GM19455 (cell line): ENCODE data around the gene SLC22A1.
"Not testable (repeated sequence)": the region's sequence is repeated elsewhere in the genome, so short reads cannot be mapped to it uniquely, and the experiment has no call there.

ENCODE experiments used
- ATAC-seq: cut with Tn5 transposase; IDR thresholded peaks from one replicate; pipeline ENCODE4 v1.9.1; 2021; ENCODE audit not compliant: unreplicated experiment

SLC22A1 gene

GRCh38 chr6:160093061-160093460, 28.6 kb upstream of the SLC22A1 start:
- ATAC-seq: no peak

DNA sequence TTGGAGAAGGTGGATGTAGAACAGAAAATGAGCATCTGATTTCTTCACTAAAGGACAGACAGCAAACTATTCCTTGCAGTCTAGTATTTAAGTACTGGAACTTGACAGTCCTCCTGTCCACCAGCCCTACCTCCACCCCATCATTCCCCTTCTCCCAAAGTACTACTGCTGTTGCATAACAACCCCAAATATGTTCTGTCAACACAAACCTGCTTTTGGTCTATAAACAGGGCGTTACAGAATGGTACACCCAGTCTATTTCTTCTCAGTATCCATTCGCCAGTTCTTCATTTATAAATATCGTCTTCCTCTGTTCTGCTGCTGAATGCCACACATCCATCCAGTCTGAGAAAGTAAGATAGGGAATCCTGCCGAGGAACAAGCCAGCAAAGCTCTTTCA, 27.7 kb upstream of the SLC22A1 start:
- ATAC-seq: no peak

- ATAC-seq: no peak
Observed at GRCh38 chr6:160095146-160095845, 26.3 kb upstream of the SLC22A1 start.

- ATAC-seq: no peak
Observed at GRCh38 chr6:160101277-160102205, 20.1 kb upstream of the SLC22A1 start.

DNA sequence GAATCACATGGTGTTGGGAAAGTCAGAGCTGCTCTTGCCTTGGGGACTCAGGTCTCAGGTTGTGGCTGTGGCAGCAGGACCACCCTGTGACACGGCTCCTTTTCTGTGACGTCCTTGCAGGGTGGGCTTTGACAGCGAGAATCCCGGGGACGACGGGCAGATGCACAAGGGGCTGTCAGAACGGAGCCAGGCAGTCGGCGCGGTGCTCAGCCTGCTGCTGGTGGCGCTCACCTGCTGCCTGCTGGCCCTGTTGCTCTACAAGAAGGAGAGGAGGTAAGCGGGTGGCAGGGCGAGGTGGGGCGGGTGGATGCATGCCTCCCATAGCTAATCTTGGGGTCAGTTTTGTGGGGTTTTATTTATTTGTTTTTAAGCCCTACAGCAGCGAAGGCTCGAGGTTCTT, 19.2 kb upstream of the SLC22A1 start:
- no peak for ATAC-seq

DNA sequence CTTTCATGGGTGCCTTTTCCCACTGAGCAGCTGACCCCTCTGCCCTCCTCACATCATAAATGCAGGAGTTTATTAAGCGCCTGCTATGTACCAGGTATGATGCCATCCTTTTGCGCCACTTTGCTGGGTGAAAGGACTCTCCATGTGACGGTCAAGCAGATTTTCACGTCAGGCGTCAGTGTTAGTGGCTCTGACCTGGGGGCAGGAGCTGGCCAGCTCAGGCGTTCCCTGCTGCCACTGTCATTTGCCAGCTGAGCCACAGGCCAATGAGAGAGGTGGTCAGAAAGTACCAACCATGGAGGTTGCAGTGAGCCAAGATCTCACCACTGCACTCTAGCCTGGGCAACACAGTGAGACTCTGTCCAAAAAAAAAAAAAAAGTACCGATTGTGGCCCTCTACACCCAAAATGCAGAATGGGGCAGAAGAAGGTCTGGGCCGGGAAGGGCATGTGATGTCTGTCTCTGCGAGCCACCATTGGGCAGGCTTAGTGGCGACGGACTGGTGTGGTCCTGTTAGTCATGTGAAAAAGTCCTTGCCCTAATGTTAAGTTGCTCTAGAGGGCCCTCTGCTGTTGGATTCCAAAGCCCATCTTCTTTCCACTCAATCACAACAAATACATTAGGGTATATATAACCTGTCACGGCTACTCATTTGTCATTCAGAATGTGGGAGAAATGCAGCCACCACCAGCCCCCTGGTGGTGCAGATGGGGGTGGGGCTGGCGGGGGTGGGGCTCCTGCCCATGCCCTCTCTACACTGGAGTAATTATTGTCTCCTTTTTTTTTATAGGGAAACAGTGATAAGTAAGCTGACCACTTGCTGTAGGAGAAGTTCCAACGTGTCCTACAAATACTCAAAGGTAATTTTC, 18.4 kb upstream of the SLC22A1 start:
- no peak for ATAC-seq

DNA sequence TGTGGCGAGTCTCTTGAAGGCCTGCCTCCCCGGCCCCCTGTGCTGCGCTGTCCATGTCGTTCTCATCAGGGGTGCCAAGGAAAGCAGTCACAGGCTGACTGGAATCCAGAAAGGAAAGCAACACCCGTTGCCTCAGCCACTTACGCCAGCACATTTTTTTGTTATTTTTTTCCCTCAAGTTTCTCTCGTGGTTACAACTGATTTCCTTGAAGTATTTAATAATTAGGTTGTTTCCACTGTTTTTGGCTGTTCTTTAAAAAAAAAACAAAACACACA, 17.9 kb upstream of the SLC22A1 start:
- ATAC-seq: no peak

DNA sequence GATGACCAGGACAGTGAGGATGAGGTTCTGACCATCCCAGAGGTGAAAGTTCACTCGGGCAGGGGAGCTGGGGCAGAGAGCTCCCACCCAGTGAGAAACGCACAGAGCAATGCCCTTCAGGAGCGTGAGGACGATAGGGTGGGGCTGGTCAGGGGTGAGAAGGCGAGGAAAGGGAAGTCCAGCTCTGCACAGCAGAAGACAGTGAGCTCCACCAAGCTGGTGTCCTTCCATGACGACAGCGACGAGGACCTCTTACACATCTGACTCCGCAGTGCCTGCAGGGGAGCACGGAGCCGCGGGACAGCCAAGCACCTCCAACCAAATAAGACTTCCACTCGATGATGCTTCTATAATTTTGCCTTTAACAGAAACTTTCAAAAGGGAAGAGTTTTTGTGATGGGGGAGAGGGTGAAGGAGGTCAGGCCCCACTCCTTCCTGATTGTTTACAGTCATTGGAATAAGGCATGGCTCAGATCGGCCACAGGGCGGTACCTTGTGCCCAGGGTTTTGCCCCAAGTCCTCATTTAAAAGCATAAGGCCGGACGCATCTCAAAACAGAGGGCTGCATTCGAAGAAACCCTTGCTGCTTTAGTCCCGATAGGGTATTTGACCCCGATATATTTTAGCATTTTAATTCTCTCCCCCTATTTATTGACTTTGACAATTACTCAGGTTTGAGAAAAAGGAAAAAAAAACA, 16.6 kb upstream of the SLC22A1 start:
- no peak for ATAC-seq

DNA sequence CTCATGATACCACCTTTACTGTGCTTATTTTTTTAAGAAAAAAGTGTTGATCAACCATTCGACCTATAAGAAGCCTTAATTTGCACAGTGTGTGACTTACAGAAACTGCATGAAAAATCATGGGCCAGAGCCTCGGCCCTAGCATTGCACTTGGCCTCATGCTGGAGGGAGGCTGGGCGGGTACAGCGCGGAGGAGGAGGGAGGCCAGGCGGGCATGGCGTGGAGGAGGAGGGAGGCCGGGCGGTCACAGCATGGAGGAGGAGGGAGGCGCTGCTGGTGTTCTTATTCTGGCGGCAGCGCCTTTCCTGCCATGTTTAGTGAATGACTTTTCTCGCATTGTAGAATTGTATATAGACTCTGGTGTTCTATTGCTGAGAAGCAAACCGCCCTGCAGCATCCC, 15.6 kb upstream of the SLC22A1 start:
- no peak for ATAC-seq

DNA sequence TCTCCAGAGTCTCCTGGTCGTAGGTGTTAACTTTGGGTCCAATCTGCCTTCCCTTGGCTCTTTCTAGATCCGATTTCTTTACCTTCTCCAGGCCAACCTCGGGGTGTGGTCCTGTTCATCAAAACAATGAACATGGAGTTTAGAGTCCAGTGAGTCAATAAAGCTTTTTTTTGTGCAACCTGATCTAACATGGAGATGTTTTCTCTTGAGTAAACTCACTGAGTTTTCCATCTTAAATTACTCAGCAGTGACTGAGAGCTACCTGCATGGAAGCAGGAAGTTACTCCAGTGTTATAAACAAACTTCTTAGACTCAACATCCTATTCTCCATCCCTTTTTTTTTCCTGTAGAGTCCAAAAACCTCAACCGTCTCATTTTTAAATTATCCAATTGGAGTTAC, 14.9 kb upstream of the SLC22A1 start:
- ATAC-seq: no peak

GRCh38 chr6:160108077-160108476, 13.5 kb upstream of the SLC22A1 start:
- no peak for ATAC-seq

GRCh38 chr6:160110586-160111123, 11.0 kb upstream of the SLC22A1 start:
- ATAC-seq: no peak

- ATAC-seq: no peak
Observed at GRCh38 chr6:160111806-160112205, 9.8 kb upstream of the SLC22A1 start.

- ATAC-seq: no peak
Observed at GRCh38 chr6:160112628-160113299, 8.9 kb upstream of the SLC22A1 start.

DNA sequence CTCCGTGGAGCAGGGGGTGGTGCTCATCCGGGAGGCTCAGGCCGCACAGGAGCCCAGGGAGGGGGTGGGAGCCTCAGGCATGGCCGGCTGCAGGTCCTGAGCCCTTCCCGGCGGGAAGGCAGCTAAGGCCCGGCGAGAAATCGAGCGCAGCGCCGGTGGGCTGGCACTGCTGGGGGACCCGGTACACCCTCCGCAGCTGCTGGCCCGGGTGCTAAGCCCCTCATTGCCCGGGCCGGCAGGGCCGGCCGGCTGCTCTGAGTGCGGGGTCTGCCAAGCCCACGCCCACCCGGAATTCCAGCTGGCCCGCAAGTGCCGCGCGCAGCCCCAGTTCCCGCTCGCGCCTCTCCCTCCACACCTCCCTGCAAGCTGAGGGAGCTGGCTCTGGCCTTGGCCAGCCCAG, 7.1 kb upstream of the SLC22A1 start:
- ATAC-seq: not testable (repeated sequence)

DNA sequence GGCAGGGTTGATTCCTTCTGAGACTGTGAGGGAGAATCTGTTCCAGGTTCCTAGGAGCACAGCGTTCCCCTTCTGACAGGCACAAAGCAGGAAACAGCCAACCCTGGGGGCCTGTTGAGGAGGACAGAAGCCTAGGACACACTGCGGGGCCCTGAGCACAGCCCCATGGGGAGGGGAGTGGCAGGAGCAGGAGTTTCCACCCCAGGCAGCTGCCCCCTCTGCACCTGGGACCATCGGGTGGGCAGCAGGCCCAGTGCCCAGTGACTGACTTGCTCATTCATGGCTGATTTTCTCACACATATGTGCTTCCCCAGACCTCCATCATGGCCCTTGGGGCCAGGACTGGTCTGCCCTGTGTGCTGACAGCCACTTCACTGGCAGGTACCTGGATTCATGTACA, 6.2 kb upstream of the SLC22A1 start:
- no peak for ATAC-seq

DNA sequence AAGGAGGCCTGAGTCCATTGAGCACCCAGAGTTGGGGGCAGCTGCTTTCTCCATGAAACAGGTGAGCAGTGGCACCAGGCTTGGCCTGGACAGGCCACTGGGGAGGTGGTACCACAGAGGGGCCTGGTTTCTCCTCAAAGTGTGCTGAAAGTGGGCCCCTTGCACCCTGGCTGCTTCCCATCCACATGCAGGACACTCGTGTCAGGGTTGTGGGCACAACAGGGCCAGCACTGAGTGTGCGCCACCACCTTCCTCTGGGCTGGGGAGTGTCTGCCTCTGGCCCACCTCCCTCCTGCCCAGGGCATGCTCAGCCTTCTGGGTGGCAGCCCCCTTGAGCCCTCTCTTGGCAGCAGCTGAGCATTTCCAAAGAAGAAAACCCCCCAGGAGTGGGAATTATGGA, 5.2 kb upstream of the SLC22A1 start:
- ATAC-seq: no peak

- no peak for ATAC-seq
Observed at GRCh38 chr6:160117137-160117536, 4.5 kb upstream of the SLC22A1 start.

- no peak for ATAC-seq
Observed at GRCh38 chr6:160118620-160119229, 2.9 kb upstream of the SLC22A1 start.

GRCh38 chr6:160120087-160120486, 1.5 kb upstream of the SLC22A1 start:
- ATAC-seq: no peak
